DOHH2 (cell line): ENCODE measurements around the gene SMIM38.

Experiments
- H3F3A ChIP-seq: fragments of 200-600 bp; sonication (generic), shearing (Covaris generic); 2 replicates; pipeline ENCODE4 v1.6.0; 2016; ENCODE audit warnings: antibody characterized with exemption, mild to moderate bottlenecking; ENCODE audit not compliant: control insufficient read depth, insufficient read depth
- H3K27ac ChIP-seq: fragments of 200-600 bp; sonication (generic); 2 replicates; pipeline ENCODE4 v1.5.1; 2014; ENCODE audit warnings: low read depth, mild to moderate bottlenecking, low read length, moderate library complexity
- H3K27me3 ChIP-seq: fragments of 200-600 bp; sonication (generic); 2 replicates; pipeline ENCODE4 v1.6.1; 2014; ENCODE audit warnings: mild to moderate bottlenecking, low read length, mixed read lengths; ENCODE audit not compliant: control insufficient read depth
- H3K36me3 ChIP-seq: fragments of 200-600 bp; sonication (generic); 2 replicates; pipeline ENCODE4 v1.6.1; 2014; ENCODE audit warnings: mild to moderate bottlenecking, low read length, moderate library complexity, mixed read lengths; ENCODE audit not compliant: control insufficient read depth
- H3K4me1 ChIP-seq: fragments of 200-600 bp; sonication (generic); 2 replicates; pipeline ENCODE4 v1.6.1; 2014; ENCODE audit warnings: mild to moderate bottlenecking, low read length, mixed read lengths; ENCODE audit not compliant: control insufficient read depth
- H3K4me2 ChIP-seq: fragments of 200-600 bp; sonication (generic); 2 replicates; pipeline ENCODE4 v1.6.0; 2014; ENCODE audit warnings: mild to moderate bottlenecking, low read length, moderate library complexity
- H3K4me3 ChIP-seq: fragments of 200-600 bp; sonication (generic); 2 replicates; pipeline ENCODE4 v1.5.1; 2014; ENCODE audit warnings: mild to moderate bottlenecking, low read length, mixed read lengths
- H3K79me2 ChIP-seq: fragments of 200-600 bp; sonication (generic); 2 replicates; pipeline ENCODE4 v1.6.1; 2014; ENCODE audit warnings: mild to moderate bottlenecking, low read length, mixed read lengths; ENCODE audit not compliant: control insufficient read depth
- H3K9me2 ChIP-seq: fragments of 200-600 bp; sonication (generic); replicated peaks from 2 replicates; pipeline ENCODE4 v1.6.1; 2014; ENCODE audit warnings: mild to moderate bottlenecking, low read length, mixed read lengths; ENCODE audit not compliant: control insufficient read depth
- H3K9me3 ChIP-seq: fragments of 200-600 bp; sonication (generic); 2 replicates; pipeline ENCODE4 v1.6.1; 2014; ENCODE audit warnings: antibody characterized with exemption, low read length, mixed read lengths; ENCODE audit not compliant: control insufficient read depth, insufficient read depth
- H4K20me1 ChIP-seq: fragments of 200-600 bp; sonication (generic); 2 replicates; pipeline ENCODE4 v1.6.0; 2014; ENCODE audit warnings: low read depth, mild to moderate bottlenecking, antibody characterized with exemption, low read length, moderate library complexity; ENCODE audit not compliant: control insufficient read depth, insufficient read depth
- EZH2phosphoT487 ChIP-seq: fragments of 200-600 bp; sonication (generic); IDR thresholded peaks from 2 replicates; pipeline ENCODE4 v1.6.1; 2017; ENCODE audit warnings: borderline replicate concordance, mild to moderate bottlenecking, antibody characterized with exemption, low read length, moderate library complexity, mixed read lengths
- TF ChIP-seq, protein P1 (sequence below): fragments of 200-600 bp; sonication (generic); IDR thresholded peaks from one replicate; pipeline ENCODE4 v1.5.1; 2014; ENCODE audit warnings: antibody characterized with exemption, mild to moderate bottlenecking, low read depth, low read length; ENCODE audit not compliant: poor library complexity, severe bottlenecking

Gene SMIM38

GRCh38 chr11:69126286-69126685 is 29.4 kb upstream of the SMIM38 start:
- TF ChIP-seq, protein P1, sequence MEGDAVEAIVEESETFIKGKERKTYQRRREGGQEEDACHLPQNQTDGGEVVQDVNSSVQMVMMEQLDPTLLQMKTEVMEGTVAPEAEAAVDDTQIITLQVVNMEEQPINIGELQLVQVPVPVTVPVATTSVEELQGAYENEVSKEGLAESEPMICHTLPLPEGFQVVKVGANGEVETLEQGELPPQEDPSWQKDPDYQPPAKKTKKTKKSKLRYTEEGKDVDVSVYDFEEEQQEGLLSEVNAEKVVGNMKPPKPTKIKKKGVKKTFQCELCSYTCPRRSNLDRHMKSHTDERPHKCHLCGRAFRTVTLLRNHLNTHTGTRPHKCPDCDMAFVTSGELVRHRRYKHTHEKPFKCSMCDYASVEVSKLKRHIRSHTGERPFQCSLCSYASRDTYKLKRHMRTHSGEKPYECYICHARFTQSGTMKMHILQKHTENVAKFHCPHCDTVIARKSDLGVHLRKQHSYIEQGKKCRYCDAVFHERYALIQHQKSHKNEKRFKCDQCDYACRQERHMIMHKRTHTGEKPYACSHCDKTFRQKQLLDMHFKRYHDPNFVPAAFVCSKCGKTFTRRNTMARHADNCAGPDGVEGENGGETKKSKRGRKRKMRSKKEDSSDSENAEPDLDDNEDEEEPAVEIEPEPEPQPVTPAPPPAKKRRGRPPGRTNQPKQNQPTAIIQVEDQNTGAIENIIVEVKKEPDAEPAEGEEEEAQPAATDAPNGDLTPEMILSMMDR = no peak
- TF ChIP-seq EZH2phosphoT487 = no peak
- H4K20me1 ChIP-seq = no peaks in the 10 kb centered on the region
- no peak overlapping the region for H3K4me2 ChIP-seq
- peaks cover 5% of the 10 kb centered on the region; the same call in 1 of the 2 replicates for H3K27me3 ChIP-seq
- H3K4me3 ChIP-seq = no peak overlapping the region
- no peak overlapping the region for H3K27ac ChIP-seq
- no peaks in the 10 kb centered on the region for H3K4me1 ChIP-seq
- H3K9me3 ChIP-seq = peaks cover 4% of the 10 kb centered on the region; the same call in 1 of the 2 replicates
- no peaks in the 10 kb centered on the region for H3K79me2 ChIP-seq
- H3F3A ChIP-seq = no peaks in the 10 kb centered on the region
- H3K9me2 ChIP-seq = no peaks in the 10 kb centered on the region
- H3K36me3 ChIP-seq = no peaks in the 10 kb centered on the region

DNA sequence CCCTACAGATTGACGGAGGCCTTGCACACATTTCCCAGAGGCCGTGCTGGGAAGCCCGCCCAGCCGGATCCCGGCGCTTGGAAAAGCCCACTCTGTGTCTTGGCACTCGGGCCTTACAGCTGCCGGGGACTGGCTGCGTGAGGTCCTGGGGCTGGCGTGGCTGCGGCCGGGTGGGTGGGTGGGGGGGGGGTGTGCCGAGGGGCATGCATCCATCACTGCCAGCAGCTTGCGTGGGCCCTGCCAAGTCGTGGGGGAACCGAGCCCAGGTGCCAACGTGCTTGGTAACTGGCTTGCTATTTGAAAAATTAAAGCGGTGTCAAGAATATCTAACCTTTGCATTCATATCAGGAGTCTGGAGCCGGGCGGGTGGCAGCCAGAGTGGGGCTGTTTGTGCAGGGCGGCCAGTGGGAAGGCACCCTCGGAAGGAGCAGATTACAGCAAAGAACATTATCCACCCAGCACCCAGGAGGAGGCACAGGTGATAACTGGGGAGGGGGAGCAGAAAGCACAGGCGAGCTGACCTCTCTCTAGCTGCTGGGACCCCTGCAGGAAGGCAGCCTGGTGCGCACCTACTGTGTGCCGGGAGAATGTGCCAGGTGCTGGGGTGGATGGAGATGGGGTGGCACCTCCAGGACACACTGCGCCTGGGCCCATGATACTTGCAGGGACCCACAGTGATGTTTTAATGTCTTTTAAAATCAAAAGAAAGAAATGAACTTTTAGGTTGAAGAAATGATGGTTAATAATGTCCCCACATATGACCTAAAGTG is 28.5 kb upstream of the SMIM38 start:
- H3K79me2 ChIP-seq = no peaks in the 10 kb centered on the region
- H3K36me3 ChIP-seq = no peaks in the 10 kb centered on the region
- H3K9me2 ChIP-seq = no peaks in the 10 kb centered on the region
- TF ChIP-seq, protein P1 = no peak
- no peak for TF ChIP-seq EZH2phosphoT487
- no peaks in the 10 kb centered on the region for H4K20me1 ChIP-seq
- no peak overlapping the region for H3K4me2 ChIP-seq
- H3K4me1 ChIP-seq = no peaks in the 10 kb centered on the region
- no peaks in the 10 kb centered on the region for H3F3A ChIP-seq
- H3K4me3 ChIP-seq = no peak overlapping the region
- H3K27me3 ChIP-seq = peaks cover 4% of the 10 kb centered on the region; the same call in 1 of the 2 replicates
- H3K9me3 ChIP-seq = peaks cover 4% of the 10 kb centered on the region; the same call in 1 of the 2 replicates
- no peak overlapping the region for H3K27ac ChIP-seq

- no peak overlapping the region for H3K4me2 ChIP-seq
- H3K4me1 ChIP-seq = no peaks in the 10 kb centered on the region
- peaks cover 5% of the 10 kb centered on the region; the same call in 1 of the 2 replicates for H3K9me3 ChIP-seq
- no peak overlapping the region for H3K4me3 ChIP-seq
- H3K79me2 ChIP-seq = no peaks in the 10 kb centered on the region
- 0 out of 2 replicates have a peak, but pooled peaks cover under 1% of the 10 kb centered on the region for H3K27me3 ChIP-seq
- H3K36me3 ChIP-seq = no peaks in the 10 kb centered on the region
- H3F3A ChIP-seq = no peaks in the 10 kb centered on the region
- H4K20me1 ChIP-seq = no peaks in the 10 kb centered on the region
- H3K9me2 ChIP-seq = no peaks in the 10 kb centered on the region
- TF ChIP-seq EZH2phosphoT487 = no peak
- TF ChIP-seq, protein P1 = no peak
- H3K27ac ChIP-seq = no peak overlapping the region
Measured at GRCh38 chr11:69127884-69128283, 27.9 kb upstream of the SMIM38 start.
